ENCODE data around the gene GPR156.

- no peak for TF ChIP-seq CTCF (IDR thresholded peaks at IDR 0.05)
- no peak for TF ChIP-seq POLR2A (IDR thresholded peaks at IDR 0.05)
- TF ChIP-seq POLR2AphosphoS5 (IDR thresholded peaks at IDR 0.05): no peak
Measured at GRCh38 chr3:120300971-120301370, 15.9 kb upstream of the GPR156 start.

Measured in breast epithelium (tissue), 3 donors.